GM12878 (cell line): ENCODE measurements around the gene PRTFDC1.

Source experiments
- CHD2 ChIP-seq: IDR thresholded peaks from 2 replicates; pipeline ENCODE4 v1.6.1; 2011; ENCODE audit warnings: low read depth, low read length, improper control_type of control experiment, borderline replicate concordance
- CTCF ChIP-seq, 3 experiments: IDR thresholded peaks in 2 of 3; conservative IDR thresholded peaks in 1 of 3; 2 replicates each; pipeline ENCODE4 v1.5.1; 2011; ENCODE audit warnings: low read depth in 3 of 3, low read length in 3 of 3, mild to moderate bottlenecking in 3 of 3, control low read depth in 2 of 3, moderate library complexity in 2 of 3, inconsistent platforms in 1 of 3, mixed read lengths in 1 of 3; ENCODE audit not compliant: control insufficient read depth in 2 of 3, insufficient read depth in 1 of 3; ENCODE audit errors: extremely low read depth in 1 of 3
- ELK1 ChIP-seq: IDR thresholded peaks from 2 replicates; pipeline ENCODE4 v1.6.1; 2012; ENCODE audit warnings: low read depth, low read length, improper control_type of control experiment
- GABPA ChIP-seq: IDR thresholded peaks from 2 replicates; pipeline ENCODE4 v1.6.1; 2014; ENCODE audit warnings: antibody characterized with exemption, low read depth, mild to moderate bottlenecking, inconsistent platforms
- RUNX3 ChIP-seq: IDR thresholded peaks from 2 replicates; pipeline ENCODE4 v1.6.1; 2012; ENCODE audit warnings: low read length, inconsistent platforms
- ZBTB4 ChIP-seq: fragments of 450-650 bp; formaldehyde crosslinking; IDR thresholded peaks from 2 replicates; pipeline ENCODE4 v1.4.0; 2022; ENCODE audit warnings: mild to moderate bottlenecking, moderate library complexity

- TF ChIP-seq ELK1 (no peak), CHD2 (no peak), ZBTB4 (CRISPR knock-in tag) (no peak), CTCF (IDR thresholded peaks at IDR 0.05 in 2 of 3, conservative IDR thresholded peaks at IDR 0.05 in 1 of 3; ENCODE audit: control insufficient read depth in 2 of 3, extremely low read depth in 1 of 3, insufficient read depth in 1 of 3, low read depth in 3 of 3, low read length in 3 of 3) (no peak), GABPA (no peak), RUNX3 (no peak)
These were observed 53.9 kb downstream of the PRTFDC1 start for GRCh38 chr10:24898501-24898900.
